ENCODE data around the gene ARRB1. TPM values are rescaled to one million over a fixed set of nuclear protein-coding genes. Genes with fewer than 3 reads are reported as not detected.
A peak's percentile ranks its signal among the peaks of the same experiment; 100 is the strongest.

The ARRB1 gene
- total and polyA plus RNA-seq, 4 donors = 3.3 to 21.2 (median 12.5) TPM

- WGBS = 91% methylated on average over 2 of the region's 2 CpGs
Observed at GRCh38 chr11:75293903-75294302, 57.6 kb downstream of the ARRB1 start.

GRCh38 chr11:75292943-75293342, 58.5 kb downstream of the ARRB1 start:
- 78% methylated on average over 3 of the region's 3 CpGs for WGBS
- no peaks in the 10 kb centered on the region for H3K36me3 ChIP-seq (ENCODE audit: control insufficient read depth in 4 of 4, insufficient read depth in 3 of 4, low read depth in 1 of 4, low read length in 3 of 4)
- H3K9ac ChIP-seq (ENCODE audit: low read depth in 1 of 2, low read length in 2 of 2) = no peak overlapping the region
- no peaks in the 10 kb centered on the region for H3K9me3 ChIP-seq (ENCODE audit: control insufficient read depth in 4 of 4, low read length in 3 of 4)
- no peaks in the 10 kb centered on the region for H3K27me3 ChIP-seq (ENCODE audit: control insufficient read depth in 4 of 4, insufficient read depth in 4 of 4, low read length in 3 of 4)
- H3K4me1 ChIP-seq (ENCODE audit: control insufficient read depth in 4 of 4, insufficient read depth in 4 of 4, low read length in 3 of 4) = peaks cover 0 to 4% (median 0%) of the 10 kb centered on the region in 4 donors
- H3K27ac ChIP-seq (ENCODE audit: low read depth in 1 of 2, low read length in 2 of 2) = no peak overlapping the region
- TF ChIP-seq ATF3 (IDR thresholded peaks at IDR 0.05) = no peak
- peak; percentile 49 for TF ChIP-seq NR2F2 (IDR thresholded peaks at IDR 0.05)
- no peak for TF ChIP-seq EGR1 (IDR thresholded peaks at IDR 0.05; ENCODE audit: low read depth in 2 of 2)
- no peak for TF ChIP-seq REST (IDR thresholded peaks at IDR 0.05)
- TF ChIP-seq FOXA1 (IDR thresholded peaks at IDR 0.05) = no peak
- no peak for TF ChIP-seq HNF4A (conservative IDR thresholded peaks at IDR 0.05)
- no peak for DNase-seq (ENCODE audit: low spot score)
- no peak overlapping the region for H3K4me3 ChIP-seq (ENCODE audit: low read depth in 1 of 3, low read length in 3 of 3)

More at GRCh38 chr11:75293903-75294302, 57.6 kb downstream of the ARRB1 start:
- TF ChIP-seq TAF1 (conservative IDR thresholded peaks at IDR 0.05) (no peak), HNF4G (IDR thresholded peaks at IDR 0.05) (no peak), GABPA (IDR thresholded peaks at IDR 0.05 in 1 of 2, conservative IDR thresholded peaks at IDR 0.05 in 1 of 2) (no peak), JUND (IDR thresholded peaks at IDR 0.05) (no peak)
- Histone ChIP-seq H3K36me3 (ENCODE audit: control insufficient read depth in 4 of 4, insufficient read depth in 3 of 4, low read depth in 1 of 4, low read length in 3 of 4) (no peaks in the 10 kb centered on the region), H3K9ac (ENCODE audit: low read depth in 1 of 2, low read length in 2 of 2) (no peak overlapping the region), H3K27me3 (ENCODE audit: control insufficient read depth in 4 of 4, insufficient read depth in 4 of 4, low read length in 3 of 4) (no peaks in the 10 kb centered on the region), H3K4me3 (ENCODE audit: low read depth in 1 of 3, low read length in 3 of 3) (no peak overlapping the region), H3K9me3 (ENCODE audit: control insufficient read depth in 4 of 4, low read length in 3 of 4) (no peaks in the 10 kb centered on the region), H3K27ac (ENCODE audit: low read depth in 1 of 2, low read length in 2 of 2) (no peak overlapping the region), H3K4me1 (ENCODE audit: control insufficient read depth in 4 of 4, insufficient read depth in 4 of 4, low read length in 3 of 4) (peaks cover 0 to 4% (median 0%) of the 10 kb centered on the region in 4 donors)
- DNase-seq (ENCODE audit: low spot score) = no peak

GRCh38 chr11:75291741-75292140, 59.7 kb downstream of the ARRB1 start:
- H3K36me3 ChIP-seq (ENCODE audit: control insufficient read depth in 4 of 4, insufficient read depth in 3 of 4, low read depth in 1 of 4, low read length in 3 of 4) = peaks cover 0 to 4% (median under 1%) of the 10 kb centered on the region in 4 donors
- no peak for DNase-seq (ENCODE audit: low spot score)
- no peak overlapping the region for H3K9ac ChIP-seq (ENCODE audit: low read depth in 1 of 2, low read length in 2 of 2)
- WGBS = 97% methylated on average over 6 of the region's 6 CpGs
- no peak overlapping the region for H3K27ac ChIP-seq (ENCODE audit: low read depth in 1 of 2, low read length in 2 of 2)
- H3K4me1 ChIP-seq (ENCODE audit: control insufficient read depth in 4 of 4, insufficient read depth in 4 of 4, low read length in 3 of 4) = peaks cover 0 to 8% (median 0%) of the 10 kb centered on the region in 4 donors
- no peaks in the 10 kb centered on the region for H3K27me3 ChIP-seq (ENCODE audit: control insufficient read depth in 4 of 4, insufficient read depth in 4 of 4, low read length in 3 of 4)
- no peak overlapping the region for H3K4me3 ChIP-seq (ENCODE audit: low read depth in 1 of 3, low read length in 3 of 3)
- H3K9me3 ChIP-seq (ENCODE audit: control insufficient read depth in 4 of 4, low read length in 3 of 4) = no peaks in the 10 kb centered on the region
- TF ChIP-seq RAD21 (IDR thresholded peaks at IDR 0.05) (no peak), NR2F2 (IDR thresholded peaks at IDR 0.05) (no peak), ZBTB33 (IDR thresholded peaks at IDR 0.05) (no peak), GABPA (IDR thresholded peaks at IDR 0.05 in 1 of 2, conservative IDR thresholded peaks at IDR 0.05 in 1 of 2) (no peak), FOXA2 (IDR thresholded peaks at IDR 0.05) (no peak), FOXA1 (IDR thresholded peaks at IDR 0.05) (no peak), RXRA (IDR thresholded peaks at IDR 0.05) (no peak), EGR1 (IDR thresholded peaks at IDR 0.05; ENCODE audit: low read depth in 2 of 2) (no peak), SP1 (IDR thresholded peaks at IDR 0.05) (no peak), HNF4G (IDR thresholded peaks at IDR 0.05) (no peak), HNF4A (conservative IDR thresholded peaks at IDR 0.05) (no peak), ATF3 (IDR thresholded peaks at IDR 0.05) (no peak), JUND (IDR thresholded peaks at IDR 0.05) (no peak), REST (IDR thresholded peaks at IDR 0.05) (no peak)
